ENCODE results near the gene MICALL2. TPM values are rescaled to one million over a fixed set of nuclear protein-coding genes. Genes with fewer than 3 reads are reported as not detected.

MICALL2 gene
- total RNA-seq, 2 donors from 2014 or later, result 2.0 to 2.1 TPM

Other genes starting within 250 kb of the MICALL2 start
- not detected for gene UNCX, start 226.6 kb downstream of the MICALL2 start, total RNA-seq
- 100 to 1,000 TPM in 1 of 2 donors, 10 to 100 TPM in 1; 79.0 to 153 TPM for gene INTS1, start 44.9 kb upstream of the MICALL2 start, total RNA-seq
- 10 to 100 TPM; 43.1 to 60.9 TPM for gene MAFK, start 71.2 kb upstream of the MICALL2 start, total RNA-seq
- not detected for gene TMEM184A, start 96.7 kb upstream of the MICALL2 start, total RNA-seq
- gene PSMG3, start 110.6 kb upstream of the MICALL2 start, total RNA-seq, result 10 to 100 TPM; 23.2 to 69.1 TPM
- under 1 TPM in 1 of 2 donors, not detected in 1; 0.11 TPM for gene ELFN1, start 210.8 kb upstream of the MICALL2 start, total RNA-seq